ENCODE data around the gene RBMXL2. TPM values are rescaled to one million over a fixed set of nuclear protein-coding genes. Genes with fewer than 3 reads are reported as not detected.

RBMXL2 gene
- total and polyA plus RNA-seq, 2 of the 4 experiments (the other 2 are of a cell fraction): not detected

DNA sequence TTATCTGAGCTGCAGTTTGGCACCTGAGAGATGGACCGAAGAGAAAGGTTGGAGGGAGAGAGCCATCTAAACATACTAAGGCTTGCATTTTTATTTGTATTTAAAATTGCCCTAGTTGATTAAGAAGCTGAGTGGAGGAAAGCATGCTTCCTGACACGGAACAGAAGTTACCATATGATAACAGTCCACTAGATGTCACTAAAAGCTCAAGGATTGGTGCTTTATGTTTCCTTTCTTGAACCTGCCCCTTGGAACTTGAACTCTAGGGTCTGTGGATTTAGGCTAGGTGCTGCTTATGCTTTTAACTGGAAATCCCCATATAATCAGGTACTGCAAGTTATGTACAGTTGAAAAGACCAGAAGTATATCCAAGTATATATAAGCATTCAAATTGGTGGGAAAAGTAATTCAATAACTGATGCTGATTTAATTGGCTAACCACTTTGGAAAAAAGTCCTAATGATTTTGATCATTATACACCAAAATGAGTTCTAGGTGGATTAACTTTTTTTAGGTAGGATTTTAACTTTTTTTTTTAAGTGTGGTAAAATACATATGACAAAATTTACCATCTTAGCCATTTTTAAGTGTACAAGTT lies 9.5 kb downstream of the RBMXL2 start:
- Histone ChIP-seq H3K79me1 (ENCODE audit: low read depth in 1 of 2, low read length in 2 of 2) (no peaks in the 10 kb centered on the region), H3K14ac (replicated peaks; ENCODE audit: low read depth, low read length) (no peak overlapping the region), H3K4me2 (ENCODE audit: low read depth, low read length) (no peak overlapping the region), H2AFZ (replicated peaks; ENCODE audit: low read length, poor library complexity) (no peak overlapping the region), H3K9me1 (ENCODE audit: insufficient read depth, low read length) (no peaks in the 10 kb centered on the region), H3K56ac (ENCODE audit: extremely low read depth, insufficient read depth, low read length) (no peak overlapping the region), H3K36me3 (ENCODE audit: control insufficient read depth, insufficient read depth, low read length) (no peaks in the 10 kb centered on the region), H3K4me3 (ENCODE audit: insufficient read depth, low read depth, low read length) (no peak overlapping the region), H3K27ac (ENCODE audit: insufficient read depth, low read length) (no peak overlapping the region), H3K4me1 (ENCODE audit: control insufficient read depth, insufficient read depth, low read length) (no peaks in the 10 kb centered on the region), H2BK5ac (ENCODE audit: low read depth, low read length, poor library complexity, severe bottlenecking) (no peak overlapping the region), H4K91ac (ENCODE audit: insufficient read depth, low read depth, low read length) (no peak overlapping the region), H2AK5ac (ENCODE audit: low read depth, low read length) (no peak overlapping the region), H4K8ac (ENCODE audit: low read depth in 2 of 2, low read length in 2 of 2) (no peak overlapping the region), H3K9ac (ENCODE audit: low read depth, low read length) (no peak overlapping the region), H2BK15ac (ENCODE audit: low read depth, low read length) (no peak overlapping the region), H3K4ac (ENCODE audit: low read depth, low read length) (no peak overlapping the region), H2BK20ac (ENCODE audit: low read depth, low read length) (no peak overlapping the region), H2BK120ac (ENCODE audit: low read depth, low read length) (no peak overlapping the region), H3K27me3 (ENCODE audit: control insufficient read depth, insufficient read depth, low read length) (no peaks in the 10 kb centered on the region; the same call in 1 of the 2 replicates), H3K23ac (ENCODE audit: low read depth, low read length) (no peak overlapping the region), H3K18ac (ENCODE audit: low read depth, low read length) (no peak overlapping the region), H2AK9ac (replicated peaks; ENCODE audit: low read depth, low read length, poor library complexity) (no peak overlapping the region), H4K5ac (ENCODE audit: low read depth, low read length) (no peak overlapping the region), H4K20me1 (ENCODE audit: insufficient read depth, low read length) (no peaks in the 10 kb centered on the region), H3K9me3 (ENCODE audit: control insufficient read depth, insufficient read depth, low read length) (no peaks in the 10 kb centered on the region)
- no TSS peak for BruUV-seq (replicated peaks)
- dilution Hi-C loops (cut with HindIII; ENCODE audit: low sequenced_read_pairs, unreplicated experiment): no loop called here
- ChIA-PET POLR2A (ENCODE audit: unreplicated experiment) (no interaction called here), CTCF (interaction anchor here (0.6 to 1.6 kb wide), 10 partner anchors 8 to 597 kb away, joined by 3 to 6 read pairs (median 4); no protein-coding TSS in a partner anchor)
- ATAC-seq (ENCODE audit: low read depth) (peak; percentile 83), DNase-seq (peak; percentile 46)
- WGBS, 2 experiments (ENCODE audit: extremely low coverage in 2 of 2, insufficient read length in 1 of 2): no CpG with 5 or more reads among the region's 2 CpGs
- intact Hi-C loops (cut with micrococcal nuclease): loop anchor here (1.0 to 10.0 kb wide), 6 partner anchors 180 to 590 kb away; partner anchors contain the start of gene PPFIBP2
- TF ChIP-seq, protein P1, sequence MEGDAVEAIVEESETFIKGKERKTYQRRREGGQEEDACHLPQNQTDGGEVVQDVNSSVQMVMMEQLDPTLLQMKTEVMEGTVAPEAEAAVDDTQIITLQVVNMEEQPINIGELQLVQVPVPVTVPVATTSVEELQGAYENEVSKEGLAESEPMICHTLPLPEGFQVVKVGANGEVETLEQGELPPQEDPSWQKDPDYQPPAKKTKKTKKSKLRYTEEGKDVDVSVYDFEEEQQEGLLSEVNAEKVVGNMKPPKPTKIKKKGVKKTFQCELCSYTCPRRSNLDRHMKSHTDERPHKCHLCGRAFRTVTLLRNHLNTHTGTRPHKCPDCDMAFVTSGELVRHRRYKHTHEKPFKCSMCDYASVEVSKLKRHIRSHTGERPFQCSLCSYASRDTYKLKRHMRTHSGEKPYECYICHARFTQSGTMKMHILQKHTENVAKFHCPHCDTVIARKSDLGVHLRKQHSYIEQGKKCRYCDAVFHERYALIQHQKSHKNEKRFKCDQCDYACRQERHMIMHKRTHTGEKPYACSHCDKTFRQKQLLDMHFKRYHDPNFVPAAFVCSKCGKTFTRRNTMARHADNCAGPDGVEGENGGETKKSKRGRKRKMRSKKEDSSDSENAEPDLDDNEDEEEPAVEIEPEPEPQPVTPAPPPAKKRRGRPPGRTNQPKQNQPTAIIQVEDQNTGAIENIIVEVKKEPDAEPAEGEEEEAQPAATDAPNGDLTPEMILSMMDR (conservative IDR thresholded peaks at IDR 0.05; ENCODE audit: low read depth, low read length): peak; percentile 77
- TF ChIP-seq RAD21 (IDR thresholded peaks at IDR 0.05; ENCODE audit: low read length): peak; percentile 85
- no peak for TF ChIP-seq POLR2A (IDR thresholded peaks at IDR 0.05; ENCODE audit: low read depth, low read length)
- TF ChIP-seq SMC3 (IDR thresholded peaks at IDR 0.05; ENCODE audit: low read depth, low read length): peak; percentile 66
- no peak for TF ChIP-seq FOS (IDR thresholded peaks at IDR 0.05; ENCODE audit: low read depth, low read length)
- in situ Hi-C loops (cut with MboI; ENCODE audit: low sequenced_read_pairs): no loop called here

Data from IMR-90 (cell line).